Endodermal cell (in vitro differentiated cells): ENCODE data around the gene CAMKMT. TPM values are rescaled to one million over a fixed set of nuclear protein-coding genes. Genes with fewer than 3 reads are reported as not detected.
A peak's percentile ranks its signal among the peaks of the same experiment; 100 is the strongest.

Experiments used
- DNase-seq: peaks from one replicate; pipeline ENCODE4 v3.0.0-alpha.2; 2017
- H3K27ac ChIP-seq: 2 replicates; pipeline ENCODE4 v1.5.1; 2013; ENCODE audit warnings: mild to moderate bottlenecking, low read depth, low read length, moderate library complexity
- H3K27me3 ChIP-seq: 2 replicates; pipeline ENCODE4 v1.6.1; 2013; ENCODE audit warnings: mild to moderate bottlenecking, low read length, moderate library complexity; ENCODE audit not compliant: insufficient read depth, control insufficient read depth, poor library complexity, severe bottlenecking
- H3K36me3 ChIP-seq: 2 replicates; pipeline ENCODE4 v1.7.0; 2013; ENCODE audit warnings: mild to moderate bottlenecking, low read length, moderate library complexity; ENCODE audit not compliant: control insufficient read depth, insufficient read depth
- H3K4me1 ChIP-seq: one replicate; pipeline ENCODE4 v1.7.0; 2013; ENCODE audit warnings: low read length; ENCODE audit not compliant: control insufficient read depth, insufficient read depth
- H3K4me3 ChIP-seq: 2 replicates; pipeline ENCODE4 v1.5.1; 2013; ENCODE audit warnings: mild to moderate bottlenecking, low read length, moderate library complexity
- H3K9ac ChIP-seq: 2 replicates; pipeline ENCODE4 v1.6.1; 2013; ENCODE audit warnings: mild to moderate bottlenecking, low read length, moderate library complexity; ENCODE audit not compliant: poor library complexity, severe bottlenecking; ENCODE audit errors: extremely low read depth
- H3K9me3 ChIP-seq: 2 replicates; pipeline ENCODE4 v1.6.1; 2013; ENCODE audit warnings: mild to moderate bottlenecking, low read length, moderate library complexity; ENCODE audit not compliant: control insufficient read depth
- H3K27ac Mint-ChIP-seq: 2 replicates; pipeline ENCODE4 v1.8.0; 2020; ENCODE audit warnings: mixed read lengths
- H3K27me3 Mint-ChIP-seq: 2 replicates; pipeline ENCODE4 v1.8.0; 2021; ENCODE audit warnings: mild to moderate bottlenecking, mixed read lengths; ENCODE audit not compliant: insufficient read depth
- H3K36me3 Mint-ChIP-seq: 2 replicates; pipeline ENCODE4 v1.8.0; 2020; ENCODE audit warnings: low read depth, mixed read lengths
- H3K4me1 Mint-ChIP-seq: 2 replicates; pipeline ENCODE4 v1.8.0; 2020; ENCODE audit warnings: mixed read lengths
- H3K4me3 Mint-ChIP-seq: 2 replicates; pipeline ENCODE4 v1.8.0; 2020; ENCODE audit warnings: mild to moderate bottlenecking, moderate library complexity, mixed read lengths
- H3K9me3 Mint-ChIP-seq: 2 replicates; pipeline ENCODE4 v1.8.0; 2020; ENCODE audit warnings: mild to moderate bottlenecking, mixed read lengths
- WGBS, 2 experiments: methylation state at CpG; one replicate each; pipeline versions ENCODE4 v1.1.5 to v1.1.7; 2013; ENCODE audit warnings: missing lambda C conversion rate in 2 of 2, mixed read lengths in 1 of 2; ENCODE audit not compliant: insufficient coverage in 1 of 2, insufficient read length in 1 of 2; 5-methylcytosine and 5-hydroxymethylcytosine counted together
- total RNA-seq, 2 donors: library from RNA; stranded (reverse); fragmentation: NEBNext Ultra II Directional in 1 of 2; extraction: Animal tissue kit (Norgen Biotek cat#: 25700) in 1 of 2; gene quantifications; 2 replicates in 1 of 2; 3 replicates in 1 of 2; pipeline ENCODE4 v1.2.1, GENCODE V29; 2021
- TF ChIP-seq, protein P1 (sequence below): fragments of 200-600 bp; sonication (generic); conservative IDR thresholded peaks from 2 replicates; pipeline ENCODE4 v1.5.0; 2021; ENCODE audit warnings: antibody characterized with exemption, mild to moderate bottlenecking

CAMKMT gene
- total RNA-seq, 2 donors from 2014 or later = 31.4 to 57.5 TPM

DNA sequence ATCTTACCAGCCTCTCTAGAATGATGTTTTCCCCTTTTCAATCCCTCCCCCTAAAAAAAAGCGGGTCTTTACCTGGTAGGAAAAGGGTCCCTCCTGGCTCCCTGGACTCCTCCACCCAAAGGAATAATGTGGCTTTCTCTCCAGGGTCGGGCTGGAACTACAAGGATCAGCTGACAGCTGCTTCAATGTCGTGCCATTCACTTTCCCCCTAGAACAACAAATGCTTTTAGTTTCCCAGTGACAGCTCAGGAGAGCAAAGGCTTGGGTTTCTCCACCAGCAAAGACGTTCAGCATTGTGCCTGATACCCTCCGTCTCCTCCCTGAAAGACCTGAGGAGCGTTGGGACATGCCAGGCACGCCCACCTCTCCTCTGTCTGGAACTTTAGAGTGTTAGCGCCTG, 405.9 kb downstream of the CAMKMT start:
- Mint-ChIP-seq H3K4me3 (no peak overlapping the region), H3K27me3 (peaks cover 8% of the 10 kb centered on the region), H3K9me3 (no peaks in the 10 kb centered on the region)

DNA sequence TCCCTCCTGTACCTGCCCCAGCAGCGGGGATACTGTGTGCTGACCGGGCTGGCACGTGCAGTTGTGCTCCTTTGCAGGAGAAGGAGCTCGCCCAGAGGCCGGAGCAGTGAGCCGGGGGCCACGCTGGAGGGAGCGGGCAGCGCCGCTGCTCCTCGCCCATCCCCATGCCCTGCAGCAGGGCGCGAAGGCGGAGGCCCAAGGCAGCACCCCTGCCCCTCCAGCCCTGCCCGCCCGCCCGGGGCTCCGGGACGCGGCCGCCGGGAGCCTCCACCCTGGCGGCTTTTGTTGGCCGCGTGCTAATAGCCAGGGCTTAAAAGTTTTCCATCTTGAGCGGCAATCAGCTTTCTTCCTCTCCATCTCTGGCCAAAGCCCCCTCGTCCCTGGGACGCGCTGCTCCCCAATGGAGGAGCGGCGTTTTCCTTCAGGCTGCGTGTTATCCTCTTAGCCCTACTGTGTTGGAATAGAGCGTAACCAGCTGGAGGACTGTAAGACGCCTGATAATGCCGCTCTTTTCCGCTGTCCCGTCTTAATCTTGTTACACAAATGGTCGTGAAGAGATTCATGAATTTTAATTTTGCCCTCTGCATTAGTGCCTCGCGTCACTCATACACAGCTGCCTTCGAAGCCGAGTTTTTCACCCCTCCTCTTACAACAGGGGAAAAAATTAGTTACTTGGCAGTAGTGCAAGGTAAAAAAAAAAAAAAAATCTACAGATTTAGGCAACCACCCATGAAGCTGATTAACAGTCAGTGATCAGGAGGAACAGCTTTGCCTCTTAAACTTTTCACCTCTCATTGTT, 406.9 kb downstream of the CAMKMT start:
- Histone ChIP-seq H3K9ac (no peak overlapping the region), H3K27me3 (peaks cover 26% of the 10 kb centered on the region), H3K27ac (no peak overlapping the region), H3K36me3 (no peaks in the 10 kb centered on the region), H3K4me3 (peak overlapping the region; percentile 64), H3K9me3 (no peaks in the 10 kb centered on the region), H3K4me1 (peaks cover 20% of the 10 kb centered on the region)
- Mint-ChIP-seq H3K4me1 (peaks cover 64% of the 10 kb centered on the region), H3K27ac (peak overlapping the region; percentile 16), H3K36me3 (no peaks in the 10 kb centered on the region), H3K9me3 (no peaks in the 10 kb centered on the region), H3K4me3 (peak overlapping the region; percentile 46), H3K27me3 (peaks cover 8% of the 10 kb centered on the region)
- peak; percentile 77 for DNase-seq
- TF ChIP-seq, protein P1, sequence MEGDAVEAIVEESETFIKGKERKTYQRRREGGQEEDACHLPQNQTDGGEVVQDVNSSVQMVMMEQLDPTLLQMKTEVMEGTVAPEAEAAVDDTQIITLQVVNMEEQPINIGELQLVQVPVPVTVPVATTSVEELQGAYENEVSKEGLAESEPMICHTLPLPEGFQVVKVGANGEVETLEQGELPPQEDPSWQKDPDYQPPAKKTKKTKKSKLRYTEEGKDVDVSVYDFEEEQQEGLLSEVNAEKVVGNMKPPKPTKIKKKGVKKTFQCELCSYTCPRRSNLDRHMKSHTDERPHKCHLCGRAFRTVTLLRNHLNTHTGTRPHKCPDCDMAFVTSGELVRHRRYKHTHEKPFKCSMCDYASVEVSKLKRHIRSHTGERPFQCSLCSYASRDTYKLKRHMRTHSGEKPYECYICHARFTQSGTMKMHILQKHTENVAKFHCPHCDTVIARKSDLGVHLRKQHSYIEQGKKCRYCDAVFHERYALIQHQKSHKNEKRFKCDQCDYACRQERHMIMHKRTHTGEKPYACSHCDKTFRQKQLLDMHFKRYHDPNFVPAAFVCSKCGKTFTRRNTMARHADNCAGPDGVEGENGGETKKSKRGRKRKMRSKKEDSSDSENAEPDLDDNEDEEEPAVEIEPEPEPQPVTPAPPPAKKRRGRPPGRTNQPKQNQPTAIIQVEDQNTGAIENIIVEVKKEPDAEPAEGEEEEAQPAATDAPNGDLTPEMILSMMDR = no peak
- 3 to 8% methylated on average over 20 to 42 of the region's 42 CpGs for WGBS, 2 experiments

More for the DNA sequence above, 405.9 kb downstream of the CAMKMT start:
- Mint-ChIP-seq H3K4me1 (peaks cover 60% of the 10 kb centered on the region), H3K36me3 (no peaks in the 10 kb centered on the region), H3K27ac (no peak overlapping the region)
- no peak overlapping the region for H3K27ac ChIP-seq
- H3K4me1 ChIP-seq = peaks cover 19% of the 10 kb centered on the region
- TF ChIP-seq, protein P1 = no peak
- no peaks in the 10 kb centered on the region for H3K9me3 ChIP-seq
- H3K9ac ChIP-seq = no peak overlapping the region
- no peaks in the 10 kb centered on the region for H3K36me3 ChIP-seq
- peaks cover 26% of the 10 kb centered on the region for H3K27me3 ChIP-seq
- no peak for DNase-seq
- no peak overlapping the region for H3K4me3 ChIP-seq
- WGBS, 2 experiments = 39 to 59% methylated on average over 4 to 8 of the region's 8 CpGs

DNA sequence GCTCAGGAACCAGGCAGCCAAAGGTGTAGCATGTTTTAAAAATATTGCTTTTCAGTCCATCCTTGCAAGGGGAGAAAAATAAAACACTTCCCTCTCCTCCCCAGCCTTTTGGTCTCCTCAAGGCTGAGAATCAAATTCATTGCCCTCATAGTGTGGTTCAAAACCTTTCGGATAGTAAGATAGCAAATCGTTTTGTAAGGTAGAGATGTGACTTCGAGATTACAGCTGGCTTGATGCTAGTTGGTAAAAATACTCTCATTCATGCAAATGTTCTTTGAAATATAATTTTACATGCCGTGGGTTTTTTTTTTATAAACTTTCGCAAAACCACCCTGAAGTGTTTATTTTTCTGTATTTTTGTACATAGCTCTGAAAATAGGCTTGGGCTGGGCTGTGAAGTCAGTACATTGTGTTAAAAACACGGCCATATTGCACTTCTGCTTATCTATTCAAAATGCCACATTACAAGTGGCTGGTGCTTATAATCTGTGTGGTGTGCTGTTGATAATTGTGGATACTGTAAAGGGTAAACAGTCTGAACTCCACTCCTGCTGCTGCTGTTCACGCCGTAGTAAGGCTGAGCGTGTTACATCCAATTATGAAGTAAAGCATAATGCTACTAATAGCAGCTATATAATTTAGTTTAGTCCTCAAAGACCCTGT, 407.7 kb downstream of the CAMKMT start:
- peaks cover 70% of the 10 kb centered on the region for H3K4me1 Mint-ChIP-seq
- TF ChIP-seq, protein P1 = no peak
- Histone ChIP-seq H3K9ac (no peak overlapping the region), H3K4me3 (peak overlapping the region; percentile 24), H3K36me3 (no peaks in the 10 kb centered on the region), H3K27me3 (peaks cover 26% of the 10 kb centered on the region), H3K4me1 (peaks cover 20% of the 10 kb centered on the region), H3K27ac (no peak overlapping the region), H3K9me3 (no peaks in the 10 kb centered on the region)
- peak overlapping the region; percentile 46 for H3K4me3 Mint-ChIP-seq
- no peak overlapping the region for H3K27ac Mint-ChIP-seq
- no peaks in the 10 kb centered on the region for H3K9me3 Mint-ChIP-seq
- no peak for DNase-seq
- H3K27me3 Mint-ChIP-seq = peaks cover 8% of the 10 kb centered on the region
- WGBS, 2 experiments = 65 to 71% methylated on average over 5 to 9 of the region's 9 CpGs
- no peaks in the 10 kb centered on the region for H3K36me3 Mint-ChIP-seq
